Neutrophil (primary cell): Measurements from ENCODE around the gene HPCAL1.

Source experiments
- H3K27ac ChIP-seq: fragments of 200-600 bp; sonication (generic); 2 replicates; pipeline ENCODE4 v1.5.1; 2016; ENCODE audit warnings: mild to moderate bottlenecking, moderate library complexity
- H3K27me3 ChIP-seq: fragments of 200-600 bp; sonication (generic); 2 replicates; pipeline ENCODE4 v1.6.0; 2016; ENCODE audit warnings: mild to moderate bottlenecking
- H3K36me3 ChIP-seq: fragments of 200-600 bp; sonication (generic); 2 replicates; pipeline ENCODE4 v1.5.1; 2017
- H3K4me1 ChIP-seq, 2 experiments: fragments of 200-600 bp in 1 of 2; sonication (generic) in 1 of 2; 1 replicate in 1 of 2; 2 replicates in 1 of 2; pipeline versions ENCODE4 v1.5.1 to v1.6.1; 2013 to 2016; ENCODE audit warnings: low read depth in 1 of 2, low read length in 1 of 2, mild to moderate bottlenecking in 1 of 2, moderate library complexity in 1 of 2; ENCODE audit not compliant: control insufficient read depth in 1 of 2, insufficient read depth in 1 of 2
- H3K4me3 ChIP-seq, 2 experiments: fragments of 200-600 bp in 1 of 2; sonication (generic) in 1 of 2; 1 replicate in 1 of 2; 2 replicates in 1 of 2; pipeline ENCODE4 v1.5.1; 2013 to 2016; ENCODE audit warnings: low read depth in 1 of 2, low read length in 1 of 2, mild to moderate bottlenecking in 1 of 2, moderate library complexity in 1 of 2
- H3K9me3 ChIP-seq: fragments of 200-600 bp; sonication (generic); 2 replicates; pipeline ENCODE4 v1.5.1; 2016
- TF ChIP-seq, protein P1 (sequence below): fragments of 200-600 bp; sonication (generic); IDR thresholded peaks from 2 replicates; pipeline ENCODE4 v1.5.1; 2016; ENCODE audit warnings: antibody characterized with exemption

HPCAL1 gene

DNA sequence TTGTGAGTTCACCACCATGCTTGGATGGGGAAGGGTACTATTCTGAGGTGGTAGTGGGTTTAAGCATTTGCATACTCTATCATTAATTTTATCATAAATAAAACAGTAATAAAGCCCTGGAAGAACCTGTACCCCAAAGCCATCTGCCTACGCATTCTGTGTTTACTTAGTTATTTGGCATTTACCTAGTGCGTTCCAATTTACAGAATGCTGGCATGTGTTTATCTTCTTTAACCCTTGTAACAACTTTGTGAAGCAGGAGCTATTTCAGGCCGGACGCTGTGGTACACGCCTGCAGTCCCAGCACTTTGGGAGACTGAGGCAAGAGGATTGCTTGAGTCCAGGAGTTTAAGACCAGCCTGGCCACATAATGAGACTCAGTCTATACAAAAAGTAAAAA, 163.2 kb downstream of the HPCAL1 start:
- no peaks in the 10 kb centered on the region for H3K9me3 ChIP-seq
- H3K27ac ChIP-seq: no peak overlapping the region
- TF ChIP-seq, protein P1, sequence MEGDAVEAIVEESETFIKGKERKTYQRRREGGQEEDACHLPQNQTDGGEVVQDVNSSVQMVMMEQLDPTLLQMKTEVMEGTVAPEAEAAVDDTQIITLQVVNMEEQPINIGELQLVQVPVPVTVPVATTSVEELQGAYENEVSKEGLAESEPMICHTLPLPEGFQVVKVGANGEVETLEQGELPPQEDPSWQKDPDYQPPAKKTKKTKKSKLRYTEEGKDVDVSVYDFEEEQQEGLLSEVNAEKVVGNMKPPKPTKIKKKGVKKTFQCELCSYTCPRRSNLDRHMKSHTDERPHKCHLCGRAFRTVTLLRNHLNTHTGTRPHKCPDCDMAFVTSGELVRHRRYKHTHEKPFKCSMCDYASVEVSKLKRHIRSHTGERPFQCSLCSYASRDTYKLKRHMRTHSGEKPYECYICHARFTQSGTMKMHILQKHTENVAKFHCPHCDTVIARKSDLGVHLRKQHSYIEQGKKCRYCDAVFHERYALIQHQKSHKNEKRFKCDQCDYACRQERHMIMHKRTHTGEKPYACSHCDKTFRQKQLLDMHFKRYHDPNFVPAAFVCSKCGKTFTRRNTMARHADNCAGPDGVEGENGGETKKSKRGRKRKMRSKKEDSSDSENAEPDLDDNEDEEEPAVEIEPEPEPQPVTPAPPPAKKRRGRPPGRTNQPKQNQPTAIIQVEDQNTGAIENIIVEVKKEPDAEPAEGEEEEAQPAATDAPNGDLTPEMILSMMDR: no peak
- H3K4me1 ChIP-seq: no peaks in the 10 kb centered on the region
- no peak overlapping the region for H3K4me3 ChIP-seq
- H3K27me3 ChIP-seq: peaks cover 2% of the 10 kb centered on the region
- no peaks in the 10 kb centered on the region for H3K36me3 ChIP-seq

DNA sequence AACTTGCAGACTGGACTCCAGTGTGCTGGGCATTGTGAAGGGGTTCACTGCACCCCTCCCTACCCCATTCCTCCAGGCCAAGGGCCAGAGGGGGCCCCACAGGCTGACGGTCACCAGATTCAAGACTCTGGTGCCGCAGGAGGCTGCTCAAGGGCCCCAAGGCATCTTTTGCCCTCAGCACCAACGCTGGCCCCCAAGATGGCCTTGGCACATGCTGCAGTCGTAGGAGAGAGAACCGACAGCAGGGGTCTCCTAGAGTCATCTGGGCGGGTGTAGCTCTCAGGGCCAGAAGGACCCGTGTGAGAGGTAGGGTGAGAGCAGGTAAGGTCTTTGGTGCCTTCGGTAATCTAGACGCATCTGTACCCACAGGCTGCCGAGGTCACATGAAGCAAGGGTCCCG, 164.1 kb downstream of the HPCAL1 start:
- Histone ChIP-seq H3K4me3 (no peak overlapping the region), H3K27me3 (no peaks in the 10 kb centered on the region)

GRCh38 chr2:10467401-10467800, 164.7 kb downstream of the HPCAL1 start:
- no peak overlapping the region for H3K4me3 ChIP-seq
- TF ChIP-seq, protein P1: no peak
- no peaks in the 10 kb centered on the region for H3K36me3 ChIP-seq
- H3K27me3 ChIP-seq: no peaks in the 10 kb centered on the region
- no peak overlapping the region for H3K27ac ChIP-seq
- no peaks in the 10 kb centered on the region for H3K4me1 ChIP-seq
- no peaks in the 10 kb centered on the region for H3K9me3 ChIP-seq

More for the DNA sequence above, 164.1 kb downstream of the HPCAL1 start:
- TF ChIP-seq, protein P1: no peak
- no peaks in the 10 kb centered on the region for H3K9me3 ChIP-seq
- H3K27ac ChIP-seq: no peak overlapping the region
- no peaks in the 10 kb centered on the region for H3K4me1 ChIP-seq
- H3K36me3 ChIP-seq: no peaks in the 10 kb centered on the region

GRCh38 chr2:10469301-10469700, 166.6 kb downstream of the HPCAL1 start:
- Histone ChIP-seq H3K4me1 (no peaks in the 10 kb centered on the region), H3K4me3 (no peak overlapping the region), H3K27me3 (no peaks in the 10 kb centered on the region), H3K9me3 (no peaks in the 10 kb centered on the region), H3K27ac (no peak overlapping the region), H3K36me3 (no peaks in the 10 kb centered on the region)
- TF ChIP-seq, protein P1: no peak

GRCh38 chr2:10469955-10470608, 167.4 kb downstream of the HPCAL1 start:
- TF ChIP-seq, protein P1: no peak

More at GRCh38 chr2:10469955-10470608, 167.4 kb downstream of the HPCAL1 start:
- Histone ChIP-seq H3K4me1 (no peaks in the 10 kb centered on the region), H3K27me3 (no peaks in the 10 kb centered on the region), H3K9me3 (no peaks in the 10 kb centered on the region), H3K36me3 (no peaks in the 10 kb centered on the region), H3K27ac (no peak overlapping the region), H3K4me3 (no peak overlapping the region)
